ENCODE measurements around the gene SLC2A2.

SLC2A2 gene

DNA sequence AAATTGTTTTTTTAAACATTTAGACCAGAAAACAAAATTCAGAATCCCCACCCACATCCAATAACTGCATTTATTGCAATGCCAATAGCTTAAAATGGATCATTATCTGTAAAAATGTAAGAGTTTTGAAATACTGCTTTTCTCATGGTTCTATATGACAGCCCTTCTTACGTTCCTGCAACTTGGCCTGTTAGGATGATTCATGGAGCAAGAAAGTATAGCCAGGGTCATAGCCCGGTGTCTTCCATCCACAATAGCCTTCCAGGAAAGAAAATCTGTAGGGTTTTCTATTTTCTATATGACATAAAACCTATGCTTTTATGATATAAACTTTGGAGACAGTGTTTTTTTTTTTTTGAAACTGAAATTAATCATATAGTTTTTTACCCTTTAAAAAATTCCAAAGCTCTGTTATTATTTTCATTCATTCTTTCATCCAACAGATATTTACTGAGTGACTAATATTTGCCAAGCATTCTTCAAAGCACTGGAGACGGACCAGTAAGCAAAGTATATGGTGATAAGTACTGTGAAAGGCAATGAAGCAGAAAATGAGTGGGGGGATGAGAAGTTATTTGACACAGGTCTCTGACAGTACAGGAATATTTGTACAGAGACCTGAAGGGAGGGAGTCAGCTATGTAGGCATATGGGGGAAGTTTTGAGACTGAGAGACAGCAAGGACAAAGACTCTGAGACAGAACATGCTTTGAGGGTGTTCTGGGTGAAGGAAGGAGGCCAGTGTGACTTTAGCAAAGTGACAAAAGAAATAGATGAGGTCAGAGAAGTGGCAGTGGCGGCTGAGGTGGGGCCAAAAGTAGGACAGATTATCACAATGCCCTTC is 29.0 kb upstream of the SLC2A2 start:
- H3K27me3 ChIP-seq (ENCODE audit: control insufficient read depth, insufficient read depth, low read length), result no peaks in the 10 kb centered on the region
- H3K4me1 ChIP-seq (ENCODE audit: control insufficient read depth, insufficient read depth, low read length), result no peaks in the 10 kb centered on the region
- no peaks in the 10 kb centered on the region for H3K9me3 ChIP-seq (ENCODE audit: control insufficient read depth, insufficient read depth, low read length)
- no peak overlapping the region for H3K4me3 ChIP-seq (ENCODE audit: low read depth, low read length)
- H3K36me3 ChIP-seq (ENCODE audit: control insufficient read depth, insufficient read depth, low read length), result no peaks in the 10 kb centered on the region
- H3K9ac ChIP-seq (ENCODE audit: low read depth, low read length), result no peak overlapping the region

DNA sequence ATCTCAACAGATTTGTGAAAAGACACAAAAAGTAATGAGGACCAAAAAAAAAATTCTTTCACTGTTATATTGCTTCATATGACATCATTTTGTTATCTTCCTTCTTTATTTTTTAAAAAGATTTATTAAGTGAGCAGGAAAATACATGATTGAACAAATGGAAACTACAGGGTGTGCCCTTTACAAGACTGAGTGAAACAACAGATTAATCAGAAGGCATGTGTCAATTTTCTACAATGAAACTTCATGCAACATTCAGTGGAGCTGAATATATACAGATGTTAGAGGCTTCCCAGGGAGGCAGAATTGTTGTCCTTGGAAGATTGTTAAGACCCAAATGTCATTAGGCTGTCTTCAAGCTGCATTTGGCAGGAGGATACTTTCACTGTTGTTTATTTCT is 28.4 kb upstream of the SLC2A2 start:
- Histone ChIP-seq H3K4me1 (ENCODE audit: control insufficient read depth, insufficient read depth, low read length) (no peaks in the 10 kb centered on the region), H3K4me3 (ENCODE audit: low read depth, low read length) (no peak overlapping the region), H3K36me3 (ENCODE audit: control insufficient read depth, insufficient read depth, low read length) (no peaks in the 10 kb centered on the region), H3K9me3 (ENCODE audit: control insufficient read depth, insufficient read depth, low read length) (no peaks in the 10 kb centered on the region), H3K27me3 (ENCODE audit: control insufficient read depth, insufficient read depth, low read length) (no peaks in the 10 kb centered on the region), H3K9ac (ENCODE audit: low read depth, low read length) (no peak overlapping the region)

DNA sequence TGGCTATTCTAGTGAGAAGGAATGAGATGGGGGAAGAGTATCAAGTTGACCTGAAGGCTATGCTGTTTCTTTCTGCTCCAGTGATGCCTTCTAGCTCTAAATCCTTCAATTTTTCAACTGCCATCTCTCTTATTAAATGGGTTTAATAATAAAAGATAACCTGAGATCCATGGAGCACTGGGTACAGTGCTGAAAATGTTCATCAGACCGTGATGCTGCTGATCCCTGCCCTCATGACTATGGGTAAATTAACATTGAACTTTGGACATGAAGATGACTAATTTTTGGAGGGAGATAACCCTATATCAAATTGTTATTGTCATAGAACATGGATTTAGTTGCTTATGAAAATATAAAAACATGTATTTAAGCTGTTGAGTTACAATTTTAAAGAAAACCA is 27.7 kb upstream of the SLC2A2 start:
- no peaks in the 10 kb centered on the region for H3K36me3 ChIP-seq (ENCODE audit: control insufficient read depth, insufficient read depth, low read length)
- H3K9ac ChIP-seq (ENCODE audit: low read depth, low read length), result no peak overlapping the region
- H3K9me3 ChIP-seq (ENCODE audit: control insufficient read depth, insufficient read depth, low read length), result no peaks in the 10 kb centered on the region
- H3K4me1 ChIP-seq (ENCODE audit: control insufficient read depth, insufficient read depth, low read length), result no peaks in the 10 kb centered on the region
- no peak overlapping the region for H3K4me3 ChIP-seq (ENCODE audit: low read depth, low read length)
- no peaks in the 10 kb centered on the region for H3K27me3 ChIP-seq (ENCODE audit: control insufficient read depth, insufficient read depth, low read length)

DNA sequence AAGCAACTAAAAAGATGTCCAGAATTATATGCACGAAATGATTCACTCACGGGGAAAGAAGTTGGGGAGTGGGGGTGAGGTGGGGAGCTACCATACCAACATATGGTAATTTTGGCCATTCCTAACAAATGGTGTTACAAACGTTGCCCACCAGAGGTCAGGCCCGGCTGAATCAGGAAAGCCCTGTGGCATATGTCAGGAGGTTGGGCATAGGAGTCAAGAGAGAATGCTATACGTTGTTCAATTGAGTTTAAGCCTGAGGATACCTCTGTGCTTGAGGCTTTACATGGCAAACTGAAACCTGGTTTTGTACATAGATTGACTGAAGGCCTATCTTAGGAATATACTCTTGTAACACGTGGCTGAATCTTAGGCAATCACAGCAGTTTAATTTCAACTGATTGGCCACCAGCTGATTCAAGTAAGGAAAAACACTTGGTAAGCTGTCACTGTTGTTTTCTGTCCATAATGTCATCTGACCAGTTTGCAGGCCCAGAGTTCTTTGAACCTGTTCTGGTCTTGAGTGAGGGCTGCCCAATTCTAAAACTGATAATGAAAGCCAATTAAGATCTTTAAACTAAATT is 23.4 kb upstream of the SLC2A2 start:
- Histone ChIP-seq H3K9me3 (ENCODE audit: control insufficient read depth, insufficient read depth, low read length) (no peaks in the 10 kb centered on the region), H3K9ac (ENCODE audit: low read depth, low read length) (no peak overlapping the region), H3K4me3 (ENCODE audit: low read depth, low read length) (no peak overlapping the region), H3K4me1 (ENCODE audit: control insufficient read depth, insufficient read depth, low read length) (no peaks in the 10 kb centered on the region), H3K36me3 (ENCODE audit: control insufficient read depth, insufficient read depth, low read length) (no peaks in the 10 kb centered on the region), H3K27me3 (ENCODE audit: control insufficient read depth, insufficient read depth, low read length) (no peaks in the 10 kb centered on the region)

DNA sequence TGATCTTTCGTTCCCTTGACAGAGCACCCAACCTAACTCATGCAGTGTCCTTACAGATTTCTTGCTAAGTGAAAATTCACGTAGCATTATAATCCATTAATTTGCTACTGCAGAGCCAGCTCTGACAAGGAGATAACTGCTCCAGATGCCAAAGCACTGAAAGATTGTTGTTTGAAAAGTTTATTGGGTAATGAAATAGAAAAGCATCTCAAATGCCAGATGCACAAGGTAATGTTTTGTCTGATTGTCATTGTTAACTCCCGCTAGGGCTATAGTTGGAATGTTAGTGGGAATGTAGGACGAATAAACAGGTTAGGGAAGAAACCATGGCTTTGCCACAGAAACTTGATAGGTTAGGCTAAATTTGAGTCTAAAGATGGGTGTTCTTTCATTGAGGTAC is 20.2 kb upstream of the SLC2A2 start:
- Histone ChIP-seq H3K9me3 (ENCODE audit: control insufficient read depth, insufficient read depth, low read length) (no peaks in the 10 kb centered on the region), H3K4me3 (ENCODE audit: low read depth, low read length) (no peak overlapping the region), H3K36me3 (ENCODE audit: control insufficient read depth, insufficient read depth, low read length) (no peaks in the 10 kb centered on the region), H3K27me3 (ENCODE audit: control insufficient read depth, insufficient read depth, low read length) (no peaks in the 10 kb centered on the region), H3K4me1 (ENCODE audit: control insufficient read depth, insufficient read depth, low read length) (no peaks in the 10 kb centered on the region), H3K9ac (ENCODE audit: low read depth, low read length) (no peak overlapping the region)

DNA sequence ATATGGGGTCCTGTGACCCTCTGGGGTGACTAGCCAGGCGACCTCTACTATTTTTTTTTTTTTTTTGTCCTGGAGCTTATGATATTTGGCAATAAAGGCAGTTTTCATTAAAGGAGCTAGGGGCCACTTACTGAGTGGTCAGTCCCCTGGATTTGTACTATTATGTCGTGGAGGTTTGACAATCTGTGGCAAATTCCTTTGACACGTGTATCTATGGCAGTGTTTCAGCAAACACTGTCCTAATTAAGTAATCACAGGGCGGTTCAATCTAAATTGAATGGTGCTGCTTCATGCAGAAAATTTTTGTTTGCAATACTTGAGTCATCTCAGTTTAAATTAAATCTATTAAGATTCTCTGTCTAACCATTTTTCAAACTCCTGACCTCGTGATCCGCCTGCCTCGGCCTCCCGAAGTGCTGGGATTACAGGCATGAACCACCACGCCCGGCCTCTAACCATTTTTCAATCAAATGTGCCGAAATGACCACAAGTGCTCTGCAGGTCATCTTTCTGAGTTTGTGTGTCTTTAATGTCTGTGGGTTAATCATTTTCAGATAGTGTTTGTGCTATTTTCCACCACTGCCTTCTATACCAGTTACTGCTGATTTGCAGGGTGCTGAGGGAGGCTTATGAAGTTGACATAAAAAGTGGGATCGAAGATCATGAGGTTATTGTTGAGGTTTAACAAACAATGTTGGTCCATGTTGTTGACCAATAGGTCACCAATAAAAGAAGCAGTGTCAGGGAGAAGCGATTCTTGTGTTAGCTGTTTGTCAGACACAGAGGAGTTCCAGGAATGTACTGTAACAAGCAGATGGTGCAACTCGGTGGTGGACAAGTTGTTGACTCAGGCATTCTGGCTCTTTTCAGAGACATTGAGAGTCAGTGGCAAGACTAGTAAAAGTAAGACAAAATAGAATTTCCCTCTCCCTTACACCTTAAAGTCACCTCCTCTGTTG is 18.6 kb upstream of the SLC2A2 start:
- H3K27me3 ChIP-seq (ENCODE audit: control insufficient read depth, insufficient read depth, low read length), result no peaks in the 10 kb centered on the region
- H3K9me3 ChIP-seq (ENCODE audit: control insufficient read depth, insufficient read depth, low read length), result no peaks in the 10 kb centered on the region
- H3K9ac ChIP-seq (ENCODE audit: low read depth, low read length), result no peak overlapping the region
- H3K4me3 ChIP-seq (ENCODE audit: low read depth, low read length), result no peak overlapping the region
- H3K36me3 ChIP-seq (ENCODE audit: control insufficient read depth, insufficient read depth, low read length), result no peaks in the 10 kb centered on the region
- H3K4me1 ChIP-seq (ENCODE audit: control insufficient read depth, insufficient read depth, low read length), result no peaks in the 10 kb centered on the region

DNA sequence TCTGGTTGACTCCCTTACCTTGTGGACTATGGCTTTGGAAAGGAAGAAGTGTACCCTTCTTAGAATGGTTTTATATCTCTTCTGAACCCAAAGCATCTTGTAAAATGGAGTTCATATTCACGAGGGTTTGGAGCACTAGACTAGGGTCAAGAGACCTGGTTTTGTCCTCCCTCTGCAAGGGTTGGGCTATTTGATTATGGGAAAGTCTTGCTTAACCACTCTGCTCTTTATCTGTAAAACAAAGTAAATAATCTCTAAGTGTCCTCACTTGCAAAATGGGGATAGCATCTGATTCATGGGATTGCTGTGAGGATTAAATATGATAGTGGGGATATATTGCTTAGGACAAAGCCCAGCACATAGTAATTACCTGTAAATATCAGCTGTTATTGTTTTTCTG is 17.9 kb upstream of the SLC2A2 start:
- no peak overlapping the region for H3K9ac ChIP-seq (ENCODE audit: low read depth, low read length)
- no peak overlapping the region for H3K4me3 ChIP-seq (ENCODE audit: low read depth, low read length)
- H3K4me1 ChIP-seq (ENCODE audit: control insufficient read depth, insufficient read depth, low read length), result no peaks in the 10 kb centered on the region
- H3K9me3 ChIP-seq (ENCODE audit: control insufficient read depth, insufficient read depth, low read length), result no peaks in the 10 kb centered on the region
- H3K36me3 ChIP-seq (ENCODE audit: control insufficient read depth, insufficient read depth, low read length), result no peaks in the 10 kb centered on the region
- H3K27me3 ChIP-seq (ENCODE audit: control insufficient read depth, insufficient read depth, low read length), result no peaks in the 10 kb centered on the region

DNA sequence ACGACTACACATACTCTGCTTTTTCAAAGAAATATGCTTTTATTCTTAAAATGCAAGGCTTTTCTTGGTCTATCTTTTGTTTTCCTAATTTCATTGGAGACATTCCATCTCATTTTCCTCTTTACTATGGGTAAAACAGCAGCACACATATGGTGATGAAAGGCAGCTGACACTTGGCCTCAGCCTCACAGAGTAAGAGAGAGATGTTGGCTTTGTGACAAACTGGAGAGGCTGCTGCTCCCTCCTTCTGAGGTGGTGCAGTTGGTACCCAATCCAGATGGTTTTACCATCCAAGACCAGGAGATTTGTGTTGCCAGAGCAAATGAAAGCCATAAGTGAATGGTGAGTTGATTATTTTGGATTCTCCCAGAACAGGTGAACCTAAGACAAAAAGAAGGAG is 13.2 kb upstream of the SLC2A2 start:
- Histone ChIP-seq H3K4me1 (ENCODE audit: control insufficient read depth, insufficient read depth, low read length) (no peaks in the 10 kb centered on the region), H3K36me3 (ENCODE audit: control insufficient read depth, insufficient read depth, low read length) (no peaks in the 10 kb centered on the region), H3K4me3 (ENCODE audit: low read depth, low read length) (no peak overlapping the region), H3K9ac (ENCODE audit: low read depth, low read length) (no peak overlapping the region), H3K27me3 (ENCODE audit: control insufficient read depth, insufficient read depth, low read length) (no peaks in the 10 kb centered on the region), H3K9me3 (ENCODE audit: control insufficient read depth, insufficient read depth, low read length) (no peaks in the 10 kb centered on the region)

DNA sequence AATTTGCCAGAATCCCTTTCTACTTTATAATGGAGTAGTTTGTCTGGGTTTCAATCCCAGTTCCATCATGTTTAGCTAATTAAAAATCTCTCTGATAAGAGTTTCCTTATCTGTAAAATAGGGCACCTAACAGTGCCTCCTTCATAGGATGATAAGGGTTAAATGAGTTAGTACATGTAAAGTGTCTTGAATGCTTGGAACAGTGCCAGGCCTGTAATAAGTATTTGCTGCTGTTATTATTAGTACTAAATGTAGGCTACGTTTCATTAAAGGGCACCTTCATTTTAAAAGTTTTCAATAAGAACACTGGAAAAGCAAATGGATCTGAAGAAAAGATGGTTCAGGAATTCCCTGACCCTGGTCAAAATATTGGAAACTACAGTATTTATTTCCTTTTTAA is 11.8 kb upstream of the SLC2A2 start:
- H3K4me1 ChIP-seq (ENCODE audit: control insufficient read depth, insufficient read depth, low read length), result no peaks in the 10 kb centered on the region
- H3K4me3 ChIP-seq (ENCODE audit: low read depth, low read length), result no peak overlapping the region
- H3K36me3 ChIP-seq (ENCODE audit: control insufficient read depth, insufficient read depth, low read length), result no peaks in the 10 kb centered on the region
- H3K9ac ChIP-seq (ENCODE audit: low read depth, low read length), result no peak overlapping the region
- no peaks in the 10 kb centered on the region for H3K9me3 ChIP-seq (ENCODE audit: control insufficient read depth, insufficient read depth, low read length)
- no peaks in the 10 kb centered on the region for H3K27me3 ChIP-seq (ENCODE audit: control insufficient read depth, insufficient read depth, low read length)

DNA sequence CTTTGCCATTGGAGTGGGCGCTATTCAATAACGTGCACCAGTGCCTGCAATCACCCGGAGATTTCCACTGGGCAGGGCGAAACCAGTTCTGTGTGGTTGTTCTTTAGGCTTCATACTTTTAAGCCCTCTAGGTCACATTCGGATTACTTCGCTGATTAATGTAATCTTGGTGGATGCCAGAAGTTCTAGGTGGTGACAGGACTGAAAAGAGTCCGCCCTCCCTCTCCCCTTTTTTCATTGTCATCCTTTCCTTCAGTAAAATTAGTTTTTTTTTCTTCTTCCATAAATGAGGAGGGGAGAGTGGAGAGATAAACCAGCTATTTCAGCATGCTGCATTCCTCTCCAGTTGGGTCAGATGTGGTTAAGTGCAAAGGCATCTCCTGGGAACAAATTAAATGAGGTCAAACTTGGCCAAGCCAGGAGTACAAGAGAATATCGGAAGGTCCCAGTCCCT is 2.3 kb upstream of the SLC2A2 start:
- Histone ChIP-seq H3K9ac (ENCODE audit: low read depth, low read length) (no peak overlapping the region), H3K9me3 (ENCODE audit: control insufficient read depth, insufficient read depth, low read length) (no peaks in the 10 kb centered on the region), H3K27me3 (ENCODE audit: control insufficient read depth, insufficient read depth, low read length) (peaks cover 36% of the 10 kb centered on the region), H3K4me3 (ENCODE audit: low read depth, low read length) (peak overlapping the region; percentile 50), H3K36me3 (ENCODE audit: control insufficient read depth, insufficient read depth, low read length) (no peaks in the 10 kb centered on the region), H3K4me1 (ENCODE audit: control insufficient read depth, insufficient read depth, low read length) (peaks cover 4% of the 10 kb centered on the region)

DNA sequence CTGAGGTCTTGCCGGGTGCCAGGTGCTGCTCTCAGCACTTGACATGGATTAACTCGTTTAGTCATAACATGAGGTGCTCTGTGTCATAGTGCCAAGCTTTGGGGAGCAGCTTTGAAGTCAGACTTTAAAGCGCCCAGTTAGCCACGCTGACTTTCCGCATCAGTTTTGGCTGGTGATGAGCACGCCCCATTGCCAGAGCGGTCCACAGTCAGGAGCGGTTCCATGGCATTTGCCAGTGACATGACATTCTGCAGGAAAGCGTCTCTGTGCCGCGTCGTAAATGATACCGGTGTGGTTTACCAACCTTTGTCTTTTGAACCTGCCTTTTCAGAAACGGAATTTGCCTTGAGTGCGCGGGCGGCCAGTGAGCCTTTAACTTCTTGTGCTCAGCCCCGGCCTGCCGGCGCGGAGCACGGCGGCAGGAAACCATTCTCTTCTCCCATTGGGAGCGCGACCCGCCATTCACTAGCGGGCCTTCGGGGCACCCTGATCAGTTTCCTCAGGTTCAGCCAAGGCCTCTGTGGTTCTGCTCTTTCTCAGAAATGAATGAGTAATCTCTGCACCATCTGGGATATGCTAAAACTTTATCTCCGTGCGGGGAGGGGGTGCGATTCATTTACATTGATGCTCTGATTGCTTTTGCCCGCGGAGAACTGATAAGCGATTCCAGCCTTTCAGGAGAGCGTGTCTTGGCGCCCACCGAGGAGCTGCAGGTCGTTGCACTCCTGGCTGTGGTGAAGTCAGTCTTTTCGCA is 1.7 kb upstream of the SLC2A2 start:
- no peaks in the 10 kb centered on the region for H3K36me3 ChIP-seq (ENCODE audit: control insufficient read depth, insufficient read depth, low read length)
- no peaks in the 10 kb centered on the region for H3K9me3 ChIP-seq (ENCODE audit: control insufficient read depth, insufficient read depth, low read length)
- peak overlapping the region; percentile 50 for H3K4me3 ChIP-seq (ENCODE audit: low read depth, low read length)
- H3K4me1 ChIP-seq (ENCODE audit: control insufficient read depth, insufficient read depth, low read length), result peaks cover 4% of the 10 kb centered on the region
- no peak overlapping the region for H3K9ac ChIP-seq (ENCODE audit: low read depth, low read length)
- H3K27me3 ChIP-seq (ENCODE audit: control insufficient read depth, insufficient read depth, low read length), result peaks cover 36% of the 10 kb centered on the region
